Measurements from ENCODE around the gene KIF1B. TPM values are rescaled to one million over a fixed set of nuclear protein-coding genes. Genes with fewer than 3 reads are reported as not detected.

The KIF1B gene
- total and polyA plus RNA-seq, 9 of the 15 experiments (the other 6 are each of a cell fraction or from before 2014, with no cell fraction given) = 2.8 to 19.8 (median 11.9) TPM

- TF ChIP-seq IRF1 (CRISPR knock-in tag; IDR thresholded peaks at IDR 0.05; ENCODE audit: borderline replicate concordance) = no peak
- no peak for TF ChIP-seq BDP1 (IDR thresholded peaks at IDR 0.05; ENCODE audit: insufficient read depth, insufficient read length)
- TF ChIP-seq POLR2AphosphoS2 (IDR thresholded peaks at IDR 0.05; ENCODE audit: low read length) = no peak
- TF ChIP-seq HNRNPH1 (optimal IDR thresholded peaks at IDR 0.05; ENCODE audit: low read depth, low read length) = no peak
- TF ChIP-seq FOXP1 (CRISPR knock-in tag; IDR thresholded peaks at IDR 0.05) = peak; percentile 86; the same call in 1 of the 2 replicates
- TF ChIP-seq ZNF830 (CRISPR knock-in tag; IDR thresholded peaks at IDR 0.05) = no peak
- 0 out of 2 replicates have a peak, but pooled peaks have one; percentile 39 for TF ChIP-seq PHF21A (IDR thresholded peaks at IDR 0.05; ENCODE audit: borderline replicate concordance, low read depth)
- TF ChIP-seq ZNF511 (CRISPR knock-in tag; IDR thresholded peaks at IDR 0.05) = peak; percentile 70; the same call in 1 of the 2 replicates
- TF ChIP-seq ZNF318 (IDR thresholded peaks at IDR 0.05; ENCODE audit: borderline replicate concordance in 1 of 2, low read depth in 1 of 2) = no peak
- TF ChIP-seq MAFK (IDR thresholded peaks at IDR 0.05; ENCODE audit: low read length) = no peak
- TF ChIP-seq TAF9B (IDR thresholded peaks at IDR 0.05; ENCODE audit: partially characterized antibody) = no peak
- TF ChIP-seq ARNT (IDR thresholded peaks at IDR 0.05) = no peak
- no peak for TF ChIP-seq ETS2 (tag; IDR thresholded peaks at IDR 0.05; ENCODE audit: borderline replicate concordance, poor library complexity, severe bottlenecking)
- peak; percentile 17 for TF ChIP-seq ZFP36 (IDR thresholded peaks at IDR 0.05; ENCODE audit: low read depth, low read length, partially characterized antibody)
- peak; percentile 91 for TF ChIP-seq EP400 (IDR thresholded peaks at IDR 0.05)
- peak; percentile 100 for TF ChIP-seq L3MBTL2 (IDR thresholded peaks at IDR 0.05)
Observed at GRCh38 chr1:10430216-10431069, 220.1 kb downstream of the KIF1B start, which contains the start of gene CENPS (continued).
